SU-DHL-6 (cell line): Measurements from ENCODE around the gene GRIK2.

Experiments used
- H2AFZ ChIP-seq: fragments of 200-600 bp; sonication (generic); 2 replicates; pipeline ENCODE4 v1.6.1; 2014; ENCODE audit warnings: low read depth, mild to moderate bottlenecking, moderate library complexity, mixed read lengths, antibody characterized with exemption, low read length; ENCODE audit not compliant: severe bottlenecking
- H3F3A ChIP-seq: fragments of 200-600 bp; shearing (Covaris generic); 2 replicates; pipeline ENCODE4 v1.6.0; 2016; ENCODE audit warnings: antibody characterized with exemption, mild to moderate bottlenecking; ENCODE audit not compliant: insufficient read depth
- H3K27ac ChIP-seq: fragments of 200-600 bp; sonication (generic); 2 replicates; pipeline ENCODE4 v1.5.1; 2016; ENCODE audit warnings: low read depth, mild to moderate bottlenecking, low read length, moderate library complexity, mixed read lengths
- H3K27me3 ChIP-seq: fragments of 200-600 bp; sonication (generic), shearing (Covaris generic); 2 replicates; pipeline ENCODE4 v1.6.0; 2014; ENCODE audit warnings: mild to moderate bottlenecking, low read length
- H3K36me3 ChIP-seq: fragments of 200-600 bp; sonication (generic); 2 replicates; pipeline ENCODE4 v1.6.1; 2014; ENCODE audit warnings: mild to moderate bottlenecking, low read length, mixed read lengths
- H3K4me2 ChIP-seq: fragments of 300-600, 200-600 bp; shearing (Covaris generic), sonication (generic); 2 replicates; pipeline ENCODE4 v1.6.0; 2014; ENCODE audit warnings: low read length, low read depth, mild to moderate bottlenecking; ENCODE audit not compliant: poor library complexity, severe bottlenecking
- H3K4me3 ChIP-seq: fragments of 200-600 bp; sonication (generic); 2 replicates; pipeline ENCODE4 v1.5.1; 2014; ENCODE audit warnings: antibody characterized with exemption, low read length, mild to moderate bottlenecking, mixed read lengths; ENCODE audit not compliant: insufficient read depth, poor library complexity, severe bottlenecking
- H3K79me2 ChIP-seq: fragments of 200-600 bp; sonication (generic); 2 replicates; pipeline ENCODE4 v1.6.1; 2014; ENCODE audit warnings: mild to moderate bottlenecking, low read length, moderate library complexity; ENCODE audit not compliant: insufficient read depth
- H3K9ac ChIP-seq: fragments of 200-600 bp; sonication (generic); 2 replicates; pipeline ENCODE4 v1.7.0; 2014; ENCODE audit warnings: mild to moderate bottlenecking, low read length
- H3K9me2 ChIP-seq: fragments of 200-600 bp; sonication (generic); replicated peaks from 2 replicates; pipeline ENCODE4 v1.6.1; 2014; ENCODE audit warnings: low read length; ENCODE audit not compliant: insufficient read depth
- H3K9me3 ChIP-seq: fragments of 200-600 bp; sonication (generic); 2 replicates; pipeline ENCODE4 v1.6.1; 2014; ENCODE audit warnings: low read length, mixed read lengths; ENCODE audit not compliant: insufficient read depth
- H4K20me1 ChIP-seq: fragments of 200-600 bp; sonication (generic); 2 replicates; pipeline ENCODE4 v1.6.1; 2014; ENCODE audit warnings: low read depth, mild to moderate bottlenecking, antibody characterized with exemption, low read length, moderate library complexity, mixed read lengths
- CTCF ChIP-seq: fragments of 200-600 bp; sonication (generic); IDR thresholded peaks from one replicate; pipeline ENCODE4 v1.5.1; 2017; ENCODE audit warnings: antibody characterized with exemption, mild to moderate bottlenecking, low read length, moderate library complexity; ENCODE audit not compliant: insufficient read depth, poor library complexity, severe bottlenecking
- EZH2phosphoT487 ChIP-seq: fragments of 200-600 bp; sonication (generic), shearing (Covaris generic); conservative IDR thresholded peaks from 2 replicates; pipeline ENCODE4 v1.6.1; 2018; ENCODE audit warnings: mild to moderate bottlenecking, antibody characterized with exemption, low read length, moderate library complexity, mixed read lengths

GRIK2 gene

GRCh38 chr6:101513181-101513580, 119.7 kb downstream of the GRIK2 start:
- Histone ChIP-seq H3F3A (no peaks in the 10 kb centered on the region), H4K20me1 (no peaks in the 10 kb centered on the region)

GRCh38 chr6:101516578-101516977, 123.1 kb downstream of the GRIK2 start:
- H2AFZ ChIP-seq = no peak overlapping the region
- no peaks in the 10 kb centered on the region for H3K9me2 ChIP-seq
- H3K4me2 ChIP-seq = no peak overlapping the region
- no peaks in the 10 kb centered on the region for H3K79me2 ChIP-seq
- H3K27me3 ChIP-seq = no peaks in the 10 kb centered on the region
- TF ChIP-seq CTCF = no peak
- TF ChIP-seq EZH2phosphoT487 = no peak
- H3K36me3 ChIP-seq = no peaks in the 10 kb centered on the region
- H3K27ac ChIP-seq = no peak overlapping the region
- H3K9me3 ChIP-seq = no peaks in the 10 kb centered on the region
- no peak overlapping the region for H3K9ac ChIP-seq
- H3K4me3 ChIP-seq = no peak overlapping the region
- H3F3A ChIP-seq = no peaks in the 10 kb centered on the region
- H4K20me1 ChIP-seq = no peaks in the 10 kb centered on the region

More at GRCh38 chr6:101513181-101513580, 119.7 kb downstream of the GRIK2 start:
- H3K36me3 ChIP-seq = no peaks in the 10 kb centered on the region
- no peak overlapping the region for H3K27ac ChIP-seq
- H3K4me3 ChIP-seq = no peak overlapping the region
- H3K4me2 ChIP-seq = no peak overlapping the region
- no peaks in the 10 kb centered on the region for H3K9me2 ChIP-seq
- no peaks in the 10 kb centered on the region for H3K79me2 ChIP-seq
- H2AFZ ChIP-seq = no peak overlapping the region
- no peaks in the 10 kb centered on the region for H3K27me3 ChIP-seq
- TF ChIP-seq EZH2phosphoT487 = no peak
- TF ChIP-seq CTCF = no peak
- H3K9me3 ChIP-seq = no peaks in the 10 kb centered on the region
- H3K9ac ChIP-seq = no peak overlapping the region

- Histone ChIP-seq H3K9ac (no peak overlapping the region), H3K79me2 (no peaks in the 10 kb centered on the region), H3F3A (no peaks in the 10 kb centered on the region)
Observed at GRCh38 chr6:101517632-101518031, 124.1 kb downstream of the GRIK2 start.

More at GRCh38 chr6:101517632-101518031, 124.1 kb downstream of the GRIK2 start:
- H3K36me3 ChIP-seq = no peaks in the 10 kb centered on the region
- no peak for TF ChIP-seq CTCF
- TF ChIP-seq EZH2phosphoT487 = no peak
- no peaks in the 10 kb centered on the region for H3K9me3 ChIP-seq
- no peaks in the 10 kb centered on the region for H3K27me3 ChIP-seq
- H3K4me2 ChIP-seq = no peak overlapping the region
- H3K27ac ChIP-seq = no peak overlapping the region
- H3K9me2 ChIP-seq = no peaks in the 10 kb centered on the region
- no peak overlapping the region for H3K4me3 ChIP-seq
- no peaks in the 10 kb centered on the region for H4K20me1 ChIP-seq
- no peak overlapping the region for H2AFZ ChIP-seq
